SK-N-MC (cell line): ENCODE results near the gene CHID1.

Source experiments
- EZH2 ChIP-seq: fragments of 200-600 bp; sonication (generic); IDR thresholded peaks from one replicate; pipeline ENCODE4 v1.6.1; 2017; ENCODE audit warnings: antibody characterized with exemption
- FOXP2 ChIP-seq: optimal IDR thresholded peaks from 2 replicates; pipeline ENCODE3; 2011; ENCODE audit warnings: mild to moderate bottlenecking, moderate library complexity; ENCODE audit not compliant: insufficient read depth; ENCODE audit errors: extremely low read length, control extremely low read depth
- POLR2AphosphoS5 ChIP-seq: IDR thresholded peaks from 2 replicates; pipeline ENCODE4 v1.6.1; 2012; ENCODE audit warnings: mild to moderate bottlenecking, low read depth, low read length, borderline replicate concordance

DNA sequence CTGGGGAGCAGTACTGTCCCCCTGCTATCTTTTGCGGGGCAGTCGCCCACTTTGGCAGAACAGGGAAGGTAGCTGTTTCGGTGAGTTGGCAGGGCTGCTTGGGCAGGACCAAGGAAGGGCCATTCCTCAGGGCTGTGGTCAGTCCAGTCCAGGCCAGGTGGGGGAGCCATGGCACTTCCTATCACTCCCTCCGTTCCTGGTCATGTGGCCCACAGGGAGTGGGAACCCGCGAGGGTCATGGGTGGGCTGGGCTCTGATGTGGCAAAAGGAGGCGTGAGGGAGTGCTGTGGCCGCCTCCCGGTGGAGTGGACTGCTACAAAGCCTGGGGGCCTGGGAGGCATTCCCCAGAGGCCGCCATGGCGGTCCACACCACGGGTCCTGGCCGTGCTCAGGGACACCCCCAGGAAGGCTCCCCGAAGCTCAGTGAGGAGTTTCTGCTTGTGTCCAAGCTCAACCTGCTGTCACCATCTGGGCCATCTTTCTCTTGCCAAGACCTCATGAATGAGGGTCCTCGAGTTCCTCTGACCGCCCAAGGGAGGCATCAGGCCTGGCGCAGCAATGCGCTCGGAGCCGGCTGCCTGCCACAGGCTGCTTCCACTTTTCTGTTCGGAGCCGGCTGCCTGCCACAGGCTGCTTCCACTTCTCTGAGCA, 11.9 kb downstream of the CHID1 start:
- TF ChIP-seq POLR2AphosphoS5, result no peak
- TF ChIP-seq EZH2, result no peak
- no peak for TF ChIP-seq FOXP2
